Stimulated activated CD4-positive, alpha-beta T cell treated with anti-CD3 and anti-CD28 coated beads, Interleukin-15, amount 100 ng/mL, for 24 hours (primary cell): Measurements from ENCODE around the gene SERPINB6.

Experiments used
- DNase-seq: peaks from one replicate; pipeline ENCODE4 v3.0.0-alpha.2; 2020

Gene SERPINB6

DNA sequence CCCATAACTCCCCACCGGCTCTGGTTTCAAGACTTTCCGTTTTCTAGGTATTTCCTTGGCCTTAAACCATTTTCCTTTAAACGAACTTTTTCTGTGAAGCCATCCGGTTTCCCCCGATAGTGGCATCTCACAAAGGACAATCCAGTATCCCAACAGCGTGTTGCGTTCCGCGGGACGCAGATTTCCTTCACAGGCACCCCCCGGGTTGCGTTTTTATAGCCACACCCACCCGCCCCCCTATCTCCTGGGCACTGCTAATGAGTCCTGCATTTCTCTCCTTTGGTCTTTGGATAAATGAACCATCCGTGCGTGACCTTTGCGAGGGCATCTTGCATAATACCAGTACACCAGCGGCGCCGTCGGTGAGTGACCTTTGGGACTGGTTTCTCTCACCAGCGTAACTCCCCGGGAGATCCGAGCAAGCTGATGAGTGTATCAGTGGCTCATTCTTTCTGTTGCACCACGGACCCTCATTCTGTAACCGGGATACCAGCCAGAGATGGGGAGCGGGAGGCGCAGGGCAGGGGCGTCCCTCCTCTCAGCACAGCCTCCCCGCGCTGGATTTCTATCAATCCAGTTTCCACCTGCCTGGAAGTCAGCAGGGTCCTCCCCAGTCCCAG is 27.7 kb upstream of the SERPINB6 start:
- DNase-seq: no peak

GRCh38 chr6:2998249-2998997 is 27.1 kb upstream of the SERPINB6 start:
- DNase-seq: peak; percentile 55

- no peak for DNase-seq
Measured at GRCh38 chr6:2993755-2994317, 22.5 kb upstream of the SERPINB6 start.

DNA sequence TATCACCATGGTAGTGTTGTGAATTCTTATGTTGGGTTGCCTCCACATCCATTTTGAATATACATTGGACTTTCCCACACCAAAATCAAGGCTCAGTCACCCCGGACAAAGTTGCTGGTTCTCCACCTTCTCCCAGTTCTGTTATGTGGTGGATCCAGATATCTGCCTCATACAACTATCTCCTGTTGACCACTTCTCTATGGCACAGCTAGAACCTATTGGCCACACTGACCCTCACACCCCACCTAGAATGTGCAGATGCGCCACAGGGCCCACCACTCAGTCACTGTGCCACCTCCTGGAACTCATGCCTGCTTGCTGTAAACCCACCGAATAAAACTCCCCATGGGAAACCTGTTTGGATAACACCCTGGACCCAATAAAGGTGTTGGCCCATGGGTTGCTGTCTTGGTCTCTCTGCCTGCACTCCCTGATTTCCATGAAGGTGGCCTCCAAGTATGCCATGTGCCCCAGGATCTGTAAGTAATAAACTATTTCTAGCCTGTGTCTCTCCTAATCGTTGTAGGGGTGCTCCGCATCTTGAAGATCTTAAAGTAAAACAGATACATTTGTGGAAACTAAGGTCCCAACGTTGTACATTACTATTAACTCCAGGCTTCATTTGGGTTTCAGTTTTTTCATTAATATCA is 21.1 kb upstream of the SERPINB6 start:
- DNase-seq: no peak

DNA sequence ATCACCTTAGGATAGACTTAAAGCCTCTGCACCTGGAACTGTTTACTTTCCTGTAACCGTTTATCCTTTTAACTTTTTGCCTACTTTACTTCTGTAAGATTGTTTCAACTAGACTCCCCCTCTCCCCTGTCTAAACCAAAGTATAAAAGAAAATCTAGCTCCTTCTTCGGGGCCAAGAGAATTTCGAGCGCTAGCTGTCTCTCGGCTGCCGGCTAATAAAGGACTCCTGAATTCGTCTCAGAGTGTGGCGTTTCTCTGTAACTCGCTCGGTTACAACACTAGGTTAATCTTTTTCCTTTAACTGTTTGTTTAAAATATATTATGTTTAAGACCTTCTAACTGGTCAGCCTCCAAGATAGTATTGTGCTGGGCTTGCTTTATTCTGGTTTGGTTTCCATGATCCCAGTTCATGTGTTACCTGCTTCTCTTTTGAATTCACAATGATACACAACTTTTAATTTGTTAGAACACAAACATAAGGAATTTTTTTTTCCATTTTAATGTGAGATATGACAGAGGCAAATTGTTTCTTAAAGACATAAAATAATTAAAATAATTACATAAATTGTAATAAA is 19.7 kb upstream of the SERPINB6 start:
- DNase-seq: no peak

DNA sequence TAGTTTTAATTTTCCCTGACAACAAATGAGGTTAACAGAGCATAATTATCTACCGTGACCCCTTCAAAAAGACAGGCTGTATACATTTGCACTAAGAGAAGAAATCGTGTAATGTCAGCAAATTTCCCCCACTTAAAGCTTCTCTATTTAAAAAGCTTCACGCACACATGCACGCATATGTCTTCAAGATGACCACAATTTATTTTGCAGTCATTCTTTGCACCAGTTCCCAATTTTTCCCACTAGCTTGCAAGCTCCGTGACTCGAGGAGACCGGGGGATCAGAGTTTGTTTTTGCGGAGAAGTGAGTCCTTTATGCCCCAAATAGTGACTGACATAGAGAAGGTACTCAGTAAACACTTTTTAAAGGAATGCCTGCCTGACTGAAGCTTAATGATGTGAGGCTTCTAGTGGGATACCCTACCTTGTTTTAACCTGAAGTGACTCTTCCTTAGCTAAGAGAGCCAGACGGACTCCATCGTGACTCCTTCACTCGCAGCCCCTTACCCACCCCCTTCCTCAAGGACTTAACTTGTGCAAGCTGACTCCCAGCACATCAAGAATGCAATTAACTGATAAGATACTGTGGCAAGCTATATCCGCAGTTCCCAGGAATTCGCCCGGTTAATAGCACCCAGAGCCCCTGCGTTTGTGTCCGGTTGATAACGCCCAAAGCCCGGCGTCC is 19.0 kb upstream of the SERPINB6 start:
- peak; percentile 26 for DNase-seq

GRCh38 chr6:2989332-2990247 is 18.2 kb upstream of the SERPINB6 start:
- peak; percentile 81 for DNase-seq

GRCh38 chr6:2988426-2989331 is 17.3 kb upstream of the SERPINB6 start:
- DNase-seq: peak; percentile 85

DNA sequence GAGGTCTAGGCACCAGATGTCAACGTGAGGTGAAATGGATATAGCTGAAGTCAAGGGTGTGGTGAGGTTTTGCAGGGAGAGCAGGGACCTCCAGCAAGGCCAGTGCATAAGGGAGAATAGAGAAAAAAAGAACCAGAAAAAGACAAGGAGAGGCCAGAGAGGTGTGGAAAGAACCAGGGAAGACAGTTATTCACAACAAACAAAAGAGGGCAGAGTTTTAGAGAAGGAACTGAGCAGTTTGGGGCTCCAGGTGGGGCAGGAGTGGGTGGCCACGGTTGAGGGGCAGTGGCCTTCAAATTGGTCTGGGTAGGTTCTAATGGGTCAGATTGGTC is 16.7 kb upstream of the SERPINB6 start:
- no peak for DNase-seq

GRCh38 chr6:2986722-2987221 is 15.4 kb upstream of the SERPINB6 start:
- DNase-seq: no peak

GRCh38 chr6:2984738-2985406 is 13.5 kb upstream of the SERPINB6 start:
- DNase-seq: no peak

DNA sequence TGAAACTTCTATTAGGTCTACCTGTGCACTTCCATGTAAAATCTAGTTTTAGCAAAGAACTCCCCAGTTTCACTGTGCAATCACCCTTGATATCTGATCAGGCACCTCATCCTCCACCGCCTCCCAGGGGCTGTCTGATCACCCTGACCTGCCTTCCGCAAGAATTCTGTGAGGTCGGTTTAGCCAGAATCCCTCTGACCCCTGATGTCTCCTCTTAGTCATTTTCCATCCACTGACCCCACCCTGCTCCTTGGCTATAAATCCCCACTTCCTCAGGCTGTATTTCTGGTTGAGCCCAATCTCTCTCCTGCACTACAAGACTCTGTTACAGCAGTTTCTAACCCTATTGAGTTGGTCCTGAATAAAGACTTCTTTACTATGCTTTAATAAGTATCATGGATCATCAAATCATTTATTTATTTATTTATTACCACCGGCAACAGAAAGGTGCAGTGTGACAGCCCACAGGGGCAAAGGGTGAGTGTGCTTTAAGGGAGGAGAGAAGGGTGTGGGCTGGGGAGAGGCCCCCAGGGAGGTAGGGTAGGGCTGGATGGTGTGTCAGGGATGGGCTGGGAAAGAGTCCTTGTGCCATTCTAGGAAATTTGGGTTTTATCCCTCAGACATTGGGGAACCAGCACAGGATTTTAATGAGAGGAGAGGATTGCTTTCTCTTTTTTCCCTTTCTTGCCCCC is 11.2 kb upstream of the SERPINB6 start:
- DNase-seq: no peak

- no peak for DNase-seq
Measured at GRCh38 chr6:2980465-2980855, 9.1 kb upstream of the SERPINB6 start.

DNA sequence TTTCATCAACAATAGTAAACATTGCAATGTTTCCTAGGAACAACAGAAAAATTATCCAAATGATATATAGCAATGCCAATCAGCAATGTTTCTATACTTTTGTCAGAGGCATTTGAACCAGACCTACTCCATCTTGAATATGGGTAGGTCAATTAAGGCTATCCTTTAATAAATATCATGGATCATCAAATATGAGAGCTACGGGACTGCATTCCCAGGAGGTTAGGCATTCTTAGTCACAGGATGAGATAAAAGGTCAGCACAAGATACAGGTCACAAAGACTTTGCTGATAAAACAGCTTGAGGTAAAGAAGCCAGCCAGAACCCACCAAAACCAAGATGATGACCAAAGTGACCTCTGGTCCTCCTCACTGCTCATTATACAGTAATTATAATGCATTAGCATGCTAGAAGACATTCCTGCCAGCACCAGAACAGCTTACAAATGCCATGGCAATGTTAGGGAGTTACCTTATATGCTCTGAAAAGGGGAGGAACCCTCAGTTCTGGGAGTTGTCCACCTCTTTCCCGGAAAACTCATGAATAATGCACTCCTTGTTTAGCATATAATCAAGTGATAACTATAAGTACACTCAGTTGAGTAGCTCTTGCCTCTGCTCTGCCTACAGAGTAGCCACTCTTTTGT is 8.6 kb upstream of the SERPINB6 start:
- no peak for DNase-seq

GRCh38 chr6:2978923-2979322 is 7.6 kb upstream of the SERPINB6 start:
- no peak for DNase-seq

GRCh38 chr6:2977799-2978590 is 6.6 kb upstream of the SERPINB6 start:
- no peak for DNase-seq

DNA sequence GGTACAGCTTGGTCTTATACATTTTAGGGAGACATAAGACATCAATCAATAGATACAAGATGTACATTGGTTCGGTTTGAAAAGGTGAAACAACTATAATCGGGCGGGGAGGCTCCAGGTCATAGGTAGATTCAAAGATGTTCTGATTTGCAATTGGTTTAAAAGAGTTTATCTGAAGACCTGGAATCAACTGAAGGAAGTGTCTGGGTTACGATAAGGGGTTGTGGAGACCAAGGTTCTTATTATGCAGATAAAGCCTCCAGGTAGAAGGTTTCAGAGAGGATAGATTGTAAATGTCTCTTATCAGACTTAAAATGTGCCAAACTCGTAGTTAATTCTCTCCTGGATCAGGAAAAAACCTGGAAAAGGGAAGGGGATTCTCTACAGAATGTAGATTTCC is 5.9 kb upstream of the SERPINB6 start:
- no peak for DNase-seq

- peak; percentile 17 for DNase-seq
Measured at GRCh38 chr6:2976571-2977085, 5.3 kb upstream of the SERPINB6 start.
